Caco-2 (cell line): ENCODE results near the gene MOB3C. TPM values are rescaled to one million over a fixed set of nuclear protein-coding genes. Genes with fewer than 3 reads are reported as not detected.

Source experiments
- BruUV-seq: library from RNA; stranded (reverse); fragments of 400-500 nt; replicated peaks from 2 replicates; lab custom pipeline; 2021; lab: Mats Ljungman, UMichigan
- CTCF ChIA-PET: fragments of 300-600 bp; sonication (Branson Sonifier 250); formaldehyde crosslinking; loops from one replicate; lab custom pipeline; 2022; ENCODE audit warnings: antibody characterized with exemption; lab: Charles Lee
- POLR2A ChIA-PET: fragments of 300-600 bp; sonication (Branson Sonifier 250); formaldehyde crosslinking; loops from one replicate; lab custom pipeline; 2022; ENCODE audit warnings: antibody characterized with exemption; lab: Charles Lee
- DNase-seq, 2 experiments: peaks; one replicate each; pipeline versions ENCODE4 v3.0.0 to v3.0.0-alpha.2; 2020 to 2022
- H3K27me3 ChIP-seq: replicated peaks from 2 replicates; pipeline ENCODE4 v1.6.0; 2011; ENCODE audit warnings: low read length; ENCODE audit not compliant: control insufficient read depth, insufficient read depth
- H3K36me3 ChIP-seq: 2 replicates; pipeline ENCODE4 v1.5.1; 2011; ENCODE audit warnings: low read length; ENCODE audit not compliant: control insufficient read depth, insufficient read depth
- H3K4me1 ChIP-seq: fragments of 250-450 bp; sonication (Bioruptor Pico); 2 replicates; pipeline ENCODE4 v1.5.1; 2020; ENCODE audit warnings: mild to moderate bottlenecking
- H3K4me3 ChIP-seq: 2 replicates; pipeline ENCODE4 v1.5.1; 2011; ENCODE audit warnings: low read depth, mild to moderate bottlenecking, control low read depth, low read length
- H3K9me3 ChIP-seq: fragments of 250-450 bp; sonication (Bioruptor Pico); 2 replicates; pipeline ENCODE4 v1.5.1; 2020; ENCODE audit warnings: mild to moderate bottlenecking, moderate library complexity
- H3K27ac Mint-ChIP-seq: one replicate; pipeline ENCODE4 v1.8.0; 2022; ENCODE audit warnings: mixed read lengths; ENCODE audit not compliant: unreplicated experiment
- H3K27me3 Mint-ChIP-seq: one replicate; pipeline ENCODE4 v1.8.0; 2022; ENCODE audit warnings: mixed read lengths; ENCODE audit not compliant: insufficient read depth, unreplicated experiment
- H3K36me3 Mint-ChIP-seq: one replicate; pipeline ENCODE4 v1.8.0; 2022; ENCODE audit warnings: mild to moderate bottlenecking, mixed read lengths; ENCODE audit not compliant: insufficient read depth, unreplicated experiment
- H3K4me1 Mint-ChIP-seq: one replicate; pipeline ENCODE4 v1.8.0; 2022; ENCODE audit warnings: low read depth, mixed read lengths; ENCODE audit not compliant: unreplicated experiment
- H3K4me3 Mint-ChIP-seq: one replicate; pipeline ENCODE4 v1.8.0; 2022; ENCODE audit warnings: mild to moderate bottlenecking, moderate library complexity, mixed read lengths; ENCODE audit not compliant: unreplicated experiment
- H3K9me3 Mint-ChIP-seq: one replicate; pipeline ENCODE4 v1.8.0; 2022; ENCODE audit warnings: mixed read lengths; ENCODE audit not compliant: unreplicated experiment
- intact Hi-C: fragments of 100-400 bp; cut with micrococcal nuclease; formaldehyde crosslinking; loops from one replicate; pipeline ENCODE4 v1.10.0; 2022; ENCODE audit not compliant: unreplicated experiment
- total RNA-seq: library from RNA; stranded (reverse); gene quantifications from 2 replicates; pipeline ENCODE4 v1.2.3, GENCODE V29; 2022
- TF ChIP-seq, protein P1 (sequence below), 2 experiments: fragments of 200-600 bp in 1 of 2; IDR thresholded peaks; 1 replicate in 1 of 2; 2 replicates in 1 of 2; pipeline versions ENCODE4 v1.5.1 to v1.8.0; 2011 to 2022; ENCODE audit warnings: antibody characterized with exemption in 1 of 2, control low read depth in 1 of 2, inconsistent platforms in 1 of 2, low read depth in 1 of 2, low read length in 1 of 2, mild to moderate bottlenecking in 1 of 2, moderate library complexity in 1 of 2; ENCODE audit not compliant: insufficient read depth in 1 of 2, severe bottlenecking in 1 of 2, unreplicated experiment in 1 of 2

MOB3C gene
- total RNA-seq, 1 experiment from 2014 or later = 1.6 TPM

DNA sequence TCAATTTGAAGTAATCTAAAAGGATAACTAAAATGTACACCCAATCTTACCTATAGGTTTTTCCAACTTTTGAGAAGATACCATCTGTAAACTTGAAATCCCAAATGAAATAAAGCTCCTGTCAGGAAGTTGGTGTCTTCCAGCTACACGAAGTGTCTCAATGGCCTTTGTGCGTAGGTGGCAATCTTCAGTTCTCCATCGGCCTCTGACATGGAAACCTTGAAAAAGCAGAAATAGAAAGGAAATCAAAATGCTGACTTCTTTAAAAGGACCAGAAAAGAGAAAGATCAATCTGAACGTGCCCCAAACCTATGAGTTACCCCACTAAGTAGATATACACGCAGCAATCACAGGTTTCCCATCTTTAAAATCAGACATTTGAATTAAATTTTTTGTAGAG lies 22.5 kb downstream of the MOB3C start:
- TF ChIP-seq, protein P1, sequence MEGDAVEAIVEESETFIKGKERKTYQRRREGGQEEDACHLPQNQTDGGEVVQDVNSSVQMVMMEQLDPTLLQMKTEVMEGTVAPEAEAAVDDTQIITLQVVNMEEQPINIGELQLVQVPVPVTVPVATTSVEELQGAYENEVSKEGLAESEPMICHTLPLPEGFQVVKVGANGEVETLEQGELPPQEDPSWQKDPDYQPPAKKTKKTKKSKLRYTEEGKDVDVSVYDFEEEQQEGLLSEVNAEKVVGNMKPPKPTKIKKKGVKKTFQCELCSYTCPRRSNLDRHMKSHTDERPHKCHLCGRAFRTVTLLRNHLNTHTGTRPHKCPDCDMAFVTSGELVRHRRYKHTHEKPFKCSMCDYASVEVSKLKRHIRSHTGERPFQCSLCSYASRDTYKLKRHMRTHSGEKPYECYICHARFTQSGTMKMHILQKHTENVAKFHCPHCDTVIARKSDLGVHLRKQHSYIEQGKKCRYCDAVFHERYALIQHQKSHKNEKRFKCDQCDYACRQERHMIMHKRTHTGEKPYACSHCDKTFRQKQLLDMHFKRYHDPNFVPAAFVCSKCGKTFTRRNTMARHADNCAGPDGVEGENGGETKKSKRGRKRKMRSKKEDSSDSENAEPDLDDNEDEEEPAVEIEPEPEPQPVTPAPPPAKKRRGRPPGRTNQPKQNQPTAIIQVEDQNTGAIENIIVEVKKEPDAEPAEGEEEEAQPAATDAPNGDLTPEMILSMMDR (IDR thresholded peaks at IDR 0.05; ENCODE audit: insufficient read depth in 1 of 2, low read depth in 1 of 2, low read length in 1 of 2, severe bottlenecking in 1 of 2, unreplicated experiment in 1 of 2) = no peak
- H3K4me3 ChIP-seq = no peak overlapping the region
- H3K27ac Mint-ChIP-seq = no peak overlapping the region
- intact Hi-C loops = no loop called here
- ChIA-PET CTCF (no interaction called here), POLR2A (no interaction called here)
- BruUV-seq = no TSS peak
- no peaks in the 10 kb centered on the region for H3K4me1 ChIP-seq
- H3K9me3 ChIP-seq = no peaks in the 10 kb centered on the region
- no peak overlapping the region for H3K4me3 Mint-ChIP-seq
- no peaks in the 10 kb centered on the region for H3K4me1 Mint-ChIP-seq
- no peaks in the 10 kb centered on the region for H3K9me3 Mint-ChIP-seq
- H3K27me3 ChIP-seq = no peaks in the 10 kb centered on the region
- H3K27me3 Mint-ChIP-seq = no peaks in the 10 kb centered on the region
- DNase-seq = no peak
- H3K36me3 ChIP-seq = no peaks in the 10 kb centered on the region; the same call in none of the 2 replicates
- H3K36me3 Mint-ChIP-seq = peaks cover 35% of the 10 kb centered on the region

DNA sequence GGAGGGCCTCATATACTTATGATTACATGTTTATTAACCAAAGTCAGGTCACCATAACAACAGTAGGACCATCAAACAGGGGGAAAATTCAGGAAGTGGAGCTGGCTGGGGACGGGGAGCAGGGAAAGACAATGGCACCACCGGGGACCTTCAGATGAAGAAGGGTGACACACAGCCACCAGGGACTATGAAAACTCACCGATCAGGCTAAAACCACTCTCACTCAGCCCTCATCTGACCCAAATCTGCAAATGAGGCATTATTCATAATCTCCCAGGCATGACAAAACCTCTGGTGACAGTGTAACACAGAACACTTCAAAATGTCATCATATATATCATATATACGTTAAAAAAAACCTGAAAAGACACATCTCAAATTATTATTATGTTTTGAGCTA lies 23.8 kb downstream of the MOB3C start:
- no TSS peak for BruUV-seq
- CTCF ChIA-PET = no interaction called here
- H3K36me3 Mint-ChIP-seq = peaks cover 35% of the 10 kb centered on the region
- Histone ChIP-seq H3K36me3 (no peaks in the 10 kb centered on the region; the same call in none of the 2 replicates), H3K4me1 (no peaks in the 10 kb centered on the region), H3K9me3 (no peaks in the 10 kb centered on the region), H3K4me3 (no peak overlapping the region), H3K27me3 (no peaks in the 10 kb centered on the region)
- no peak for DNase-seq
- H3K4me3 Mint-ChIP-seq = no peak overlapping the region
- no peaks in the 10 kb centered on the region for H3K27me3 Mint-ChIP-seq
- TF ChIP-seq, protein P1 (IDR thresholded peaks at IDR 0.05; ENCODE audit: insufficient read depth in 1 of 2, low read depth in 1 of 2, low read length in 1 of 2, severe bottlenecking in 1 of 2, unreplicated experiment in 1 of 2) = no peak
- POLR2A ChIA-PET = no interaction called here
- H3K4me1 Mint-ChIP-seq = no peaks in the 10 kb centered on the region
- no peak overlapping the region for H3K27ac Mint-ChIP-seq
- intact Hi-C loops = no loop called here
- no peaks in the 10 kb centered on the region for H3K9me3 Mint-ChIP-seq

DNA sequence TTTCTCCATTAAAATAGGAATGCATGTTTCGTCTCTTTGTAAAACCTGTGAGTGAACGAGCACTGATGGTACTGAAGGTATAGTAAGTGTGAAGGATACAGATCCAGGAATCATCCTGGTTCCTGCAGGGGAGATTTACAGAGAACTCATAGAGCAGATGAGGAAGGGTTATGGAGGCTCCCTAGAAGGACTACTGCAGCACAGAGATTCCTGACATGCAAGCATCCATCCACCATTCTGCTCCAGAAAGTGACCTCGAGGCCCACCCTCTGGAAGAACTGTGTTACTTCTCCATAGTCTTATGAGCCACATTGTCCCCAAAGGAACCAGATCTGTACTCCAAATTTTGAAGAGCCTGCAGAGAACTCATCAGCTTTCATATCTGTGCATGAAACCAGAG lies 27.1 kb downstream of the MOB3C start:
- TF ChIP-seq, protein P1 (IDR thresholded peaks at IDR 0.05; ENCODE audit: insufficient read depth in 1 of 2, low read depth in 1 of 2, low read length in 1 of 2, severe bottlenecking in 1 of 2, unreplicated experiment in 1 of 2) = no peak
- H3K36me3 Mint-ChIP-seq = peaks cover 32% of the 10 kb centered on the region
- no peak overlapping the region for H3K27ac Mint-ChIP-seq
- ChIA-PET CTCF (no interaction called here), POLR2A (no interaction called here)
- Histone ChIP-seq H3K36me3 (no peaks in the 10 kb centered on the region; the same call in none of the 2 replicates), H3K27me3 (no peaks in the 10 kb centered on the region), H3K4me3 (no peak overlapping the region), H3K9me3 (no peaks in the 10 kb centered on the region), H3K4me1 (no peaks in the 10 kb centered on the region)
- H3K9me3 Mint-ChIP-seq = no peaks in the 10 kb centered on the region
- intact Hi-C loops = no loop called here
- H3K4me1 Mint-ChIP-seq = no peaks in the 10 kb centered on the region
- BruUV-seq = no TSS peak
- DNase-seq = no peak
- H3K4me3 Mint-ChIP-seq = no peak overlapping the region
- no peaks in the 10 kb centered on the region for H3K27me3 Mint-ChIP-seq
